DOHH2 (cell line): ENCODE results near the gene PYCARD.

ENCODE experiments used
- H3F3A ChIP-seq: fragments of 200-600 bp; sonication (generic), shearing (Covaris generic); 2 replicates; pipeline ENCODE4 v1.6.0; 2016; ENCODE audit warnings: antibody characterized with exemption, mild to moderate bottlenecking; ENCODE audit not compliant: control insufficient read depth, insufficient read depth
- H3K27ac ChIP-seq: fragments of 200-600 bp; sonication (generic); 2 replicates; pipeline ENCODE4 v1.5.1; 2014; ENCODE audit warnings: low read depth, mild to moderate bottlenecking, low read length, moderate library complexity
- H3K27me3 ChIP-seq: fragments of 200-600 bp; sonication (generic); 2 replicates; pipeline ENCODE4 v1.6.1; 2014; ENCODE audit warnings: mild to moderate bottlenecking, low read length, mixed read lengths; ENCODE audit not compliant: control insufficient read depth
- H3K36me3 ChIP-seq: fragments of 200-600 bp; sonication (generic); 2 replicates; pipeline ENCODE4 v1.6.1; 2014; ENCODE audit warnings: mild to moderate bottlenecking, low read length, moderate library complexity, mixed read lengths; ENCODE audit not compliant: control insufficient read depth
- H3K4me1 ChIP-seq: fragments of 200-600 bp; sonication (generic); 2 replicates; pipeline ENCODE4 v1.6.1; 2014; ENCODE audit warnings: mild to moderate bottlenecking, low read length, mixed read lengths; ENCODE audit not compliant: control insufficient read depth
- H3K4me2 ChIP-seq: fragments of 200-600 bp; sonication (generic); 2 replicates; pipeline ENCODE4 v1.6.0; 2014; ENCODE audit warnings: mild to moderate bottlenecking, low read length, moderate library complexity
- H3K4me3 ChIP-seq: fragments of 200-600 bp; sonication (generic); 2 replicates; pipeline ENCODE4 v1.5.1; 2014; ENCODE audit warnings: mild to moderate bottlenecking, low read length, mixed read lengths
- H3K79me2 ChIP-seq: fragments of 200-600 bp; sonication (generic); 2 replicates; pipeline ENCODE4 v1.6.1; 2014; ENCODE audit warnings: mild to moderate bottlenecking, low read length, mixed read lengths; ENCODE audit not compliant: control insufficient read depth
- H3K9me2 ChIP-seq: fragments of 200-600 bp; sonication (generic); replicated peaks from 2 replicates; pipeline ENCODE4 v1.6.1; 2014; ENCODE audit warnings: mild to moderate bottlenecking, low read length, mixed read lengths; ENCODE audit not compliant: control insufficient read depth
- H3K9me3 ChIP-seq: fragments of 200-600 bp; sonication (generic); 2 replicates; pipeline ENCODE4 v1.6.1; 2014; ENCODE audit warnings: antibody characterized with exemption, low read length, mixed read lengths; ENCODE audit not compliant: control insufficient read depth, insufficient read depth
- H4K20me1 ChIP-seq: fragments of 200-600 bp; sonication (generic); 2 replicates; pipeline ENCODE4 v1.6.0; 2014; ENCODE audit warnings: low read depth, mild to moderate bottlenecking, antibody characterized with exemption, low read length, moderate library complexity; ENCODE audit not compliant: control insufficient read depth, insufficient read depth
- CTCF ChIP-seq: fragments of 200-600 bp; sonication (generic); IDR thresholded peaks from one replicate; pipeline ENCODE4 v1.5.1; 2014; ENCODE audit warnings: antibody characterized with exemption, mild to moderate bottlenecking, low read depth, low read length; ENCODE audit not compliant: poor library complexity, severe bottlenecking
- EZH2phosphoT487 ChIP-seq: fragments of 200-600 bp; sonication (generic); IDR thresholded peaks from 2 replicates; pipeline ENCODE4 v1.6.1; 2017; ENCODE audit warnings: borderline replicate concordance, mild to moderate bottlenecking, antibody characterized with exemption, low read length, moderate library complexity, mixed read lengths

PYCARD gene

GRCh38 chr16:31191697-31192428, 10.7 kb downstream of the PYCARD start:
- Histone ChIP-seq H3F3A (peaks cover 75% of the 10 kb centered on the region), H3K9me2 (no peaks in the 10 kb centered on the region), H3K4me2 (no peak overlapping the region), H3K36me3 (peaks cover 95% of the 10 kb centered on the region), H4K20me1 (peaks cover 63% of the 10 kb centered on the region), H3K27ac (no peak overlapping the region), H3K4me3 (no peak overlapping the region), H3K9me3 (no peaks in the 10 kb centered on the region), H3K27me3 (no peaks in the 10 kb centered on the region), H3K79me2 (peaks cover 44% of the 10 kb centered on the region), H3K4me1 (no peaks in the 10 kb centered on the region)
- TF ChIP-seq CTCF: no peak
- no peak for TF ChIP-seq EZH2phosphoT487

GRCh38 chr16:31190818-31191444, 11.6 kb downstream of the PYCARD start:
- peaks cover 100% of the 10 kb centered on the region for H3K36me3 ChIP-seq
- H3F3A ChIP-seq: peaks cover 75% of the 10 kb centered on the region
- H4K20me1 ChIP-seq: peaks cover 72% of the 10 kb centered on the region
- no peak overlapping the region for H3K4me2 ChIP-seq
- H3K9me2 ChIP-seq: no peaks in the 10 kb centered on the region
- peaks cover 54% of the 10 kb centered on the region for H3K79me2 ChIP-seq
- TF ChIP-seq EZH2phosphoT487: no peak
- no peak for TF ChIP-seq CTCF
- H3K4me3 ChIP-seq: no peak overlapping the region
- no peaks in the 10 kb centered on the region for H3K9me3 ChIP-seq
- H3K27ac ChIP-seq: no peak overlapping the region
- no peaks in the 10 kb centered on the region for H3K27me3 ChIP-seq
- H3K4me1 ChIP-seq: no peaks in the 10 kb centered on the region

- Histone ChIP-seq H3K27me3 (no peaks in the 10 kb centered on the region), H3K79me2 (peaks cover 62% of the 10 kb centered on the region), H4K20me1 (peaks cover 80% of the 10 kb centered on the region), H3K9me3 (no peaks in the 10 kb centered on the region), H3K4me3 (no peak overlapping the region), H3K4me2 (no peak overlapping the region), H3K36me3 (peaks cover 100% of the 10 kb centered on the region), H3K4me1 (no peaks in the 10 kb centered on the region), H3F3A (peaks cover 76% of the 10 kb centered on the region), H3K27ac (no peak overlapping the region), H3K9me2 (no peaks in the 10 kb centered on the region)
- TF ChIP-seq CTCF (no peak), EZH2phosphoT487 (no peak)
Observed at GRCh38 chr16:31190061-31190460, 12.5 kb downstream of the PYCARD start.
